SK-N-SH (cell line): ENCODE results near the gene USP11. TPM values are rescaled to one million over a fixed set of nuclear protein-coding genes. Genes with fewer than 3 reads are reported as not detected.

Experiments used
- CTCF ChIA-PET: fragments of 300-600, 350-600 bp; formaldehyde crosslinking; extraction: SDS; loops from one replicate; lab custom pipeline; 2021; lab: Yijun Ruan, JAX
- POLR2A ChIA-PET: fragments of 350-600 bp; sonication (Branson Sonifier 250); formaldehyde crosslinking; extraction: SDS; loops from one replicate; lab custom pipeline; 2020; ENCODE audit warnings: antibody characterized with exemption, inconsistent platforms; lab: Yijun Ruan, JAX
- DNase-seq: peaks from one replicate; pipeline ENCODE4 v3.0.0; 2012
- H2AFZ ChIP-seq: fragments of 200-600 bp; sonication (generic); 2 replicates; pipeline ENCODE4 v1.8.1; 2016; ENCODE audit warnings: antibody characterized with exemption, mild to moderate bottlenecking, low read depth
- H3F3A ChIP-seq: fragments of 200-600 bp; sonication (generic); replicated peaks from 2 replicates; pipeline ENCODE3; 2016; ENCODE audit warnings: antibody characterized with exemption, mild to moderate bottlenecking; ENCODE audit not compliant: insufficient read depth
- H3K27ac ChIP-seq, 2 experiments: fragments of 200-500 bp in 1 of 2; fragments of 200-600 bp in 1 of 2; sonication (Bioruptor generic) in 1 of 2; sonication (generic), shearing (Covaris generic) in 1 of 2; 2 replicates each; pipeline versions ENCODE4 v1.5.1 to v1.6.1; 2014 to 2016; ENCODE audit warnings: low read depth in 2 of 2, inconsistent platforms in 1 of 2, low read length in 1 of 2, mild to moderate bottlenecking in 1 of 2, mixed read lengths in 1 of 2
- H3K27me3 ChIP-seq: fragments of 200-600 bp; sonication (generic), shearing (Covaris generic); 2 replicates; pipeline ENCODE4 v1.6.1; 2016; ENCODE audit warnings: mixed run types; ENCODE audit not compliant: insufficient read depth
- H3K36me3 ChIP-seq, 2 experiments: fragments of 200-500 bp in 1 of 2; fragments of 200-600 bp in 1 of 2; sonication (Bioruptor generic) in 1 of 2; sonication (generic) in 1 of 2; replicated peaks in 1 of 2; 2 replicates each; pipeline versions ENCODE3 to v1.5.1; 2014 to 2016; ENCODE audit warnings: low read length in 1 of 2, mild to moderate bottlenecking in 1 of 2; ENCODE audit not compliant: insufficient read depth in 2 of 2, control insufficient read depth in 1 of 2
- H3K4me1 ChIP-seq, 2 experiments: fragments of 200-500 bp in 1 of 2; fragments of 200-600 bp in 1 of 2; sonication (Bioruptor generic) in 1 of 2; sonication (generic), shearing (Covaris generic) in 1 of 2; 2 replicates each; pipeline versions ENCODE4 v1.5.1 to v1.6.1; 2014 to 2016; ENCODE audit warnings: low read depth in 1 of 2, low read length in 1 of 2, mixed run types in 1 of 2; ENCODE audit not compliant: insufficient read depth in 2 of 2, control insufficient read depth in 1 of 2
- H3K4me2 ChIP-seq: fragments of 200-600 bp; sonication (generic), shearing (Covaris generic); 2 replicates; pipeline ENCODE4 v1.6.1; 2017; ENCODE audit warnings: mixed run types
- H3K4me3 ChIP-seq, 2 experiments: fragments of 200-500 bp in 1 of 2; fragments of 200-600 bp in 1 of 2; sonication (Bioruptor generic) in 1 of 2; sonication (generic), shearing (Covaris generic) in 1 of 2; 2 replicates each; pipeline versions ENCODE4 v1.5.1 to v1.8.1; 2014 to 2016; ENCODE audit warnings: low read depth in 2 of 2, inconsistent platforms in 1 of 2, low read length in 1 of 2, mild to moderate bottlenecking in 1 of 2, mixed read lengths in 1 of 2, moderate library complexity in 1 of 2
- H3K79me2 ChIP-seq: fragments of 200-600 bp; sonication (generic); 2 replicates; pipeline ENCODE4 v1.8.1; 2017; ENCODE audit warnings: mild to moderate bottlenecking; ENCODE audit not compliant: insufficient read depth
- H3K9ac ChIP-seq: fragments of 200-600 bp; sonication (generic); 2 replicates; pipeline ENCODE4 v1.6.1; 2017; ENCODE audit warnings: mixed run types
- H3K9me2 ChIP-seq: fragments of 200-600 bp; sonication (generic); 2 replicates; pipeline ENCODE4 v1.6.1; 2017; ENCODE audit warnings: mixed run types
- H3K9me3 ChIP-seq: fragments of 200-600 bp; sonication (generic); 2 replicates; pipeline ENCODE4 v1.6.1; 2017; ENCODE audit warnings: mixed run types, mild to moderate bottlenecking, moderate library complexity
- H4K20me1 ChIP-seq: fragments of 200-600 bp; sonication (generic); 2 replicates; pipeline ENCODE4 v1.6.1; 2017; ENCODE audit warnings: mild to moderate bottlenecking, mixed run types; ENCODE audit not compliant: insufficient read depth
- CHD2 ChIP-seq: fragments of 150-350 bp; IDR thresholded peaks from 2 replicates; pipeline ENCODE4 v1.6.1; 2018; ENCODE audit warnings: low read length; ENCODE audit not compliant: partially characterized antibody
- ELF1 ChIP-seq: IDR thresholded peaks from 2 replicates; pipeline ENCODE4 v1.4.0; 2012
- EZH2phosphoT487 ChIP-seq: fragments of 200-600 bp; sonication (generic); IDR thresholded peaks from 2 replicates; pipeline ENCODE4 v1.6.1; 2017; ENCODE audit warnings: low read depth, mixed run types, mild to moderate bottlenecking, antibody characterized with exemption, moderate library complexity, borderline replicate concordance
- FOSL2 ChIP-seq: IDR thresholded peaks from 2 replicates; pipeline ENCODE4 v1.4.0; 2012; ENCODE audit warnings: low read depth, mild to moderate bottlenecking, moderate library complexity, borderline replicate concordance
- FOXM1 ChIP-seq: IDR thresholded peaks from 2 replicates; pipeline ENCODE4 v1.4.0; 2012; ENCODE audit warnings: low read depth, mild to moderate bottlenecking
- IRF3 ChIP-seq: fragments of 150-350 bp; IDR thresholded peaks from 2 replicates; pipeline ENCODE4 v1.6.1; 2016; ENCODE audit warnings: mild to moderate bottlenecking, low read depth, low read length
- JUND ChIP-seq: IDR thresholded peaks from 2 replicates; pipeline ENCODE4 v1.4.0; 2012
- MEF2A ChIP-seq: IDR thresholded peaks from 2 replicates; pipeline ENCODE4 v1.4.0; 2012; ENCODE audit warnings: low read depth, borderline replicate concordance
- MXI1 ChIP-seq: IDR thresholded peaks from 2 replicates; pipeline ENCODE4 v1.6.1; 2012; ENCODE audit warnings: mild to moderate bottlenecking, low read depth, low read length, improper control_type of control experiment
- NFIC ChIP-seq: IDR thresholded peaks from 2 replicates; pipeline ENCODE4 v1.4.0; 2012; ENCODE audit warnings: borderline replicate concordance
- PBX3 ChIP-seq: IDR thresholded peaks from 2 replicates; pipeline ENCODE4; 2012
- RAD21 ChIP-seq: IDR thresholded peaks from 2 replicates; pipeline ENCODE4 v1.6.1; 2012; ENCODE audit warnings: mild to moderate bottlenecking, low read length
- SMC3 ChIP-seq: IDR thresholded peaks from 2 replicates; pipeline ENCODE4 v1.6.1; 2012; ENCODE audit warnings: low read depth, low read length, improper control_type of control experiment
- TCF12 ChIP-seq: IDR thresholded peaks from 2 replicates; pipeline ENCODE4 v1.4.0; 2012
- TEAD4 ChIP-seq: IDR thresholded peaks from 2 replicates; pipeline ENCODE4 v1.4.0; 2012; ENCODE audit warnings: mild to moderate bottlenecking, borderline replicate concordance; ENCODE audit not compliant: insufficient read depth
- USF1 ChIP-seq: IDR thresholded peaks from 2 replicates; pipeline ENCODE4 v1.4.0; 2012; ENCODE audit warnings: low read depth, borderline replicate concordance
- YY1 ChIP-seq: IDR thresholded peaks from 2 replicates; pipeline ENCODE4 v1.4.0; 2012; ENCODE audit warnings: low read depth, mild to moderate bottlenecking
- WGBS: methylation state at CpG from one replicate; pipeline ENCODE4 v1.1.6; 2017; ENCODE audit warnings: low lambda C conversion rate; 5-methylcytosine and 5-hydroxymethylcytosine counted together
- polyA plus RNA-seq, 3 experiments: library from polyadenylated mRNA; depleted of rRNA; stranded (reverse); fragments of >200 nt; gene quantifications; 2 replicates each; pipeline ENCODE4 v1.2.3, GENCODE V29; 2012
- TF ChIP-seq, protein P1 (sequence below): fragments of 150-350 bp; IDR thresholded peaks from 2 replicates; pipeline ENCODE4 v1.6.1; 2017; ENCODE audit warnings: antibody characterized with exemption, low read length, low read depth, borderline replicate concordance

Gene USP11
- polyA plus RNA-seq, 1 of the 3 experiments (the other 2 are of a cell fraction), result 53.1 TPM

GRCh38 chrX:47185241-47185640 lies 47.6 kb upstream of the USP11 start:
- ChIA-PET POLR2A (no interaction called here), CTCF (interaction anchor here (1.3 kb wide), 1 partner anchor 338 kb away, joined by 3 read pairs; no protein-coding TSS in a partner anchor)
- Histone ChIP-seq H3K79me2 (no peaks in the 10 kb centered on the region), H3K27me3 (peaks cover 30% of the 10 kb centered on the region; the same call in 1 of the 2 replicates), H3K9me2 (no peaks in the 10 kb centered on the region), H3K36me3 (peaks cover 0 to 18% of the 10 kb centered on the region in 2 experiments), H2AFZ (no peak overlapping the region), H3K4me1 (no peaks in the 10 kb centered on the region; a peak in 1 of 4 replicates), H4K20me1 (no peaks in the 10 kb centered on the region), H3K4me2 (no peak overlapping the region), H3K9me3 (no peaks in the 10 kb centered on the region), H3K27ac (no peak overlapping the region), H3K9ac (no peak overlapping the region), H3F3A (no peaks in the 10 kb centered on the region), H3K4me3 (no peak overlapping the region)
- WGBS, result 43% methylated on average over 3 of the region's 17 CpGs
- TF ChIP-seq RAD21 (no peak), JUND (no peak), SMC3 (no peak), TCF12 (no peak), IRF3 (no peak), NFIC (no peak), EZH2phosphoT487 (no peak), MXI1 (no peak), MEF2A (no peak), ELF1 (no peak), FOSL2 (no peak), CHD2 (no peak), YY1 (no peak), USF1 (no peak), FOXM1 (no peak), PBX3 (no peak), TEAD4 (no peak)
- TF ChIP-seq, protein P1, sequence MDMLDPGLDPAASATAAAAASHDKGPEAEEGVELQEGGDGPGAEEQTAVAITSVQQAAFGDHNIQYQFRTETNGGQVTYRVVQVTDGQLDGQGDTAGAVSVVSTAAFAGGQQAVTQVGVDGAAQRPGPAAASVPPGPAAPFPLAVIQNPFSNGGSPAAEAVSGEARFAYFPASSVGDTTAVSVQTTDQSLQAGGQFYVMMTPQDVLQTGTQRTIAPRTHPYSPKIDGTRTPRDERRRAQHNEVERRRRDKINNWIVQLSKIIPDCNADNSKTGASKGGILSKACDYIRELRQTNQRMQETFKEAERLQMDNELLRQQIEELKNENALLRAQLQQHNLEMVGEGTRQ, result no peak
- no peak for DNase-seq
